ENCODE results near the gene RNU5B-1. TPM values are rescaled to one million over a fixed set of nuclear protein-coding genes. Genes with fewer than 3 reads are reported as not detected.

RNU5B-1 gene
- total RNA-seq (2021) (not detected in 2 replicates), Bru-seq, nascent RNA (percentile 96 among the genes with signal in this experiment), BruChase-seq, experiment 1, labeled RNA remaining after a 2-hour chase (percentile 70 among the genes with signal in this experiment), BruChase-seq, experiment 2, labeled RNA remaining after a 6-hour chase (percentile 70 among the genes with signal in this experiment)
- long read RNA-seq = 0 reads

- ChIA-PET CTCF (interaction anchor here (0.5 kb wide), 1 partner anchor 905 kb away, joined by 4 read pairs; no protein-coding TSS in a partner anchor), POLR2A (ENCODE audit: low non-redundant PET) (interaction anchor here (0.5 to 1.4 kb wide), 21 partner anchors 9 to 1220 kb away, joined by 3 to 9 read pairs (median 4); partner anchors contain the start of genes CLPX, INTS14, PARP16 and RNU5A-1)
- peak; percentile 98 for DNase-seq (ENCODE audit: low spot score)
- BruUV-seq (replicated peaks) = TSS peak; percentile 99
- Histone ChIP-seq H3K36me3 (ENCODE audit: insufficient read depth, low read length, poor library complexity, severe bottlenecking) (no peaks in the 10 kb centered on the region), H3K27me3 (replicated peaks; ENCODE audit: insufficient read depth, low read depth, low read length, poor library complexity) (no peaks in the 10 kb centered on the region), H3K27ac (ENCODE audit: low read depth, low read length, poor library complexity, severe bottlenecking) (peak within 1 kb of the TSS; percentile 99), H3K4me3 (ENCODE audit: low read depth, low read length, poor library complexity, severe bottlenecking) (peak within 1 kb of the TSS; percentile 46), H3K9me3 (ENCODE audit: low read depth, low read length, poor library complexity, severe bottlenecking) (no peaks in the 10 kb centered on the region), H3K4me1 (ENCODE audit: insufficient read depth, low read length, poor library complexity, severe bottlenecking) (peaks cover 10% of the 10 kb centered on the region)
- TF ChIP-seq CTCF (conservative IDR thresholded peaks at IDR 0.05; ENCODE audit: low read depth, low read length) (peak; percentile 96), EZH2 (IDR thresholded peaks at IDR 0.05; ENCODE audit: borderline replicate concordance, low read depth, low read length, poor library complexity, severe bottlenecking) (no peak)
- intact Hi-C loops (cut with micrococcal nuclease; ENCODE audit: unreplicated experiment) = loop anchor here (1.0 kb wide), 1 partner anchor 8 kb away; the partner anchor contains the start of gene RNU5A-1
Measured at GRCh38 chr15:65304381-65305149, at the start of gene RNU5B-1. Gene RNU5B-1 (plus strand): TSS chr15:65304677.

DNA sequence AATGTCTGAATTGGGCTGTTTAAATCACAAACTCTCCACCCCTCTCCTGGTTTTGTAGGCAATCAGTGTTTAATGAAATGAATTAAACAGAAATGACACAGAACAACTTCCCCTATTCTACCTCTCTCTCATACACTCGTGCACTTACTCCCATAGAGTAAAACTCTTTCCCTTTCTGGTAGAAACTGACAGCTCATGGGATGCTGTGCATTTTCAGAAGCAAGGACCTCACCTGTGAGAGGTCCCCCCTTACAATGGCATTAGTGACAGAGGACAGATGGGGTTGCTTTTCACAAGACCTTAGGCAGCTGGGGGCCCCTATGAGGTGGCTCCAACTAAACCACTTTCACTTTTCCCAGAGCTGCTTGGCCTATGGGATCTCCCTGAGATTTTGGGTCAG, 49.7 kb upstream of the RNU5B-1 start:
- POLR2A ChIA-PET (ENCODE audit: low non-redundant PET) = interaction anchor here (0.6 kb wide), 1 partner anchor 32 kb away, joined by 10 read pairs; the partner anchor contains the start of gene PARP16
- no peaks in the 10 kb centered on the region for H3K9me3 ChIP-seq (ENCODE audit: low read depth, low read length, poor library complexity, severe bottlenecking)
- no TSS peak for BruUV-seq (replicated peaks)
- no peaks in the 10 kb centered on the region for H3K27me3 ChIP-seq (replicated peaks; ENCODE audit: insufficient read depth, low read depth, low read length, poor library complexity)
- no peak overlapping the region for H3K27ac ChIP-seq (ENCODE audit: low read depth, low read length, poor library complexity, severe bottlenecking)
- intact Hi-C loops (cut with micrococcal nuclease; ENCODE audit: unreplicated experiment) = no loop called here
- H3K36me3 ChIP-seq (ENCODE audit: insufficient read depth, low read length, poor library complexity, severe bottlenecking) = no peaks in the 10 kb centered on the region
- no peak overlapping the region for H3K4me3 ChIP-seq (ENCODE audit: low read depth, low read length, poor library complexity, severe bottlenecking)
- CTCF ChIA-PET = no interaction called here
- no peaks in the 10 kb centered on the region for H3K4me1 ChIP-seq (ENCODE audit: insufficient read depth, low read length, poor library complexity, severe bottlenecking)
- TF ChIP-seq CTCF (conservative IDR thresholded peaks at IDR 0.05; ENCODE audit: low read depth, low read length) (no peak), EZH2 (IDR thresholded peaks at IDR 0.05; ENCODE audit: borderline replicate concordance, low read depth, low read length, poor library complexity, severe bottlenecking) (no peak)
- DNase-seq (ENCODE audit: low spot score) = no peak

- CTCF ChIA-PET = no interaction called here
- H3K4me3 ChIP-seq (ENCODE audit: low read depth, low read length, poor library complexity, severe bottlenecking) = no peak overlapping the region
- no peak for DNase-seq (ENCODE audit: low spot score)
- intact Hi-C loops (cut with micrococcal nuclease; ENCODE audit: unreplicated experiment) = no loop called here
- no peak overlapping the region for H3K27ac ChIP-seq (ENCODE audit: low read depth, low read length, poor library complexity, severe bottlenecking)
- no peaks in the 10 kb centered on the region for H3K36me3 ChIP-seq (ENCODE audit: insufficient read depth, low read length, poor library complexity, severe bottlenecking)
- no peaks in the 10 kb centered on the region for H3K4me1 ChIP-seq (ENCODE audit: insufficient read depth, low read length, poor library complexity, severe bottlenecking)
- no peaks in the 10 kb centered on the region for H3K9me3 ChIP-seq (ENCODE audit: low read depth, low read length, poor library complexity, severe bottlenecking)
- TF ChIP-seq EZH2 (IDR thresholded peaks at IDR 0.05; ENCODE audit: borderline replicate concordance, low read depth, low read length, poor library complexity, severe bottlenecking) (no peak), CTCF (conservative IDR thresholded peaks at IDR 0.05; ENCODE audit: low read depth, low read length) (no peak)
- BruUV-seq (replicated peaks) = no TSS peak
- POLR2A ChIA-PET (ENCODE audit: low non-redundant PET) = no interaction called here
- H3K27me3 ChIP-seq (replicated peaks; ENCODE audit: insufficient read depth, low read depth, low read length, poor library complexity) = no peaks in the 10 kb centered on the region
Measured at GRCh38 chr15:65255486-65256140, 48.9 kb upstream of the RNU5B-1 start.
